Measurements from ENCODE around the gene CTAGE1. TPM values are rescaled to one million over a fixed set of nuclear protein-coding genes. Genes with fewer than 3 reads are reported as not detected.
A peak's percentile ranks its signal among the peaks of the same experiment; 100 is the strongest.

CTAGE1 gene
- 0.03 TPM for polyA plus RNA-seq (2013, experiment 1 of 2)
- 0.07 TPM for polyA plus RNA-seq (2013, experiment 2 of 2)

- Histone ChIP-seq H3K9ac (ENCODE audit: low read length) (no peak within 1 kb of the TSS), H3K4me3 (ENCODE audit: low read length) (no peak within 1 kb of the TSS), H2BK5ac (ENCODE audit: low read length) (no peak within 1 kb of the TSS), H3K23ac (ENCODE audit: low read length) (no peak within 1 kb of the TSS), H3K18ac (ENCODE audit: low read length) (no peak within 1 kb of the TSS), H3K4ac (ENCODE audit: low read depth, low read length) (no peak within 1 kb of the TSS), H4K8ac (ENCODE audit: low read depth, low read length) (no peak within 1 kb of the TSS), H3K27ac (ENCODE audit: low read depth, low read length) (no peak within 1 kb of the TSS), H3K4me1 (ENCODE audit: control insufficient read depth, low read depth, low read length) (no peaks in the 10 kb centered on the region), H4K5ac (ENCODE audit: low read length) (no peak within 1 kb of the TSS), H3K79me1 (ENCODE audit: low read length) (no peaks in the 10 kb centered on the region), H3K27me3 (ENCODE audit: insufficient read depth, low read length, poor library complexity) (no peaks in the 10 kb centered on the region), H3K79me2 (ENCODE audit: control insufficient read depth, insufficient read depth, low read length) (no peaks in the 10 kb centered on the region), H3K4me2 (ENCODE audit: low read length) (no peak within 1 kb of the TSS), H2BK120ac (ENCODE audit: low read depth, low read length) (no peak within 1 kb of the TSS), H2AK5ac (ENCODE audit: low read length) (no peak within 1 kb of the TSS), H2BK15ac (replicated peaks; ENCODE audit: low read depth) (no peak within 1 kb of the TSS), H3K36me3 (ENCODE audit: control insufficient read depth, insufficient read depth, low read length) (no peaks in the 10 kb centered on the region), H3K56ac (ENCODE audit: low read length) (no peak within 1 kb of the TSS)
- DNase-seq, result peak; percentile 83
- no CpG with 5 or more reads among the region's 24 CpGs for WGBS (ENCODE audit: extremely low coverage, insufficient coverage, low lambda C conversion rate)
These were observed at the start of gene CTAGE1 for GRCh38 chr18:22417496-22418188. CTAGE1 (minus strand) TSS chr18:22417915; CDS start chr18:22417811, 104 bp downstream.

GRCh38 chr18:22466608-22467395 is 49.1 kb upstream of the CTAGE1 start:
- Histone ChIP-seq H2BK5ac (ENCODE audit: low read length) (no peak overlapping the region), H2AK5ac (ENCODE audit: low read length) (no peak overlapping the region), H2BK15ac (replicated peaks; ENCODE audit: low read depth) (no peak overlapping the region), H3K4me1 (ENCODE audit: control insufficient read depth, low read depth, low read length) (no peaks in the 10 kb centered on the region), H3K9ac (ENCODE audit: low read length) (no peak overlapping the region), H3K56ac (ENCODE audit: low read length) (no peak overlapping the region), H3K18ac (ENCODE audit: low read length) (no peak overlapping the region), H3K36me3 (ENCODE audit: control insufficient read depth, insufficient read depth, low read length) (no peaks in the 10 kb centered on the region), H3K23ac (ENCODE audit: low read length) (no peak overlapping the region), H3K27me3 (ENCODE audit: insufficient read depth, low read length, poor library complexity) (no peaks in the 10 kb centered on the region), H3K79me1 (ENCODE audit: low read length) (no peaks in the 10 kb centered on the region), H4K8ac (ENCODE audit: low read depth, low read length) (no peak overlapping the region), H3K79me2 (ENCODE audit: control insufficient read depth, insufficient read depth, low read length) (no peaks in the 10 kb centered on the region), H3K27ac (ENCODE audit: low read depth, low read length) (no peak overlapping the region), H2BK120ac (ENCODE audit: low read depth, low read length) (no peak overlapping the region), H3K4ac (ENCODE audit: low read depth, low read length) (no peak overlapping the region), H3K4me2 (ENCODE audit: low read length) (no peak overlapping the region), H3K4me3 (ENCODE audit: low read length) (no peak overlapping the region), H4K5ac (ENCODE audit: low read length) (no peak overlapping the region)
- no CpG with 5 or more reads among the region's 3 CpGs for WGBS (ENCODE audit: extremely low coverage, insufficient coverage, low lambda C conversion rate)
- DNase-seq, result no peak

- WGBS (ENCODE audit: extremely low coverage, insufficient coverage, low lambda C conversion rate), result no CpG with 5 or more reads among the region's 3 CpGs
- peak; percentile 81 for DNase-seq
These were observed 48.2 kb upstream of the CTAGE1 start for GRCh38 chr18:22465859-22466457.

GRCh38 chr18:22463076-22463475 is 45.4 kb upstream of the CTAGE1 start:
- WGBS (ENCODE audit: extremely low coverage, insufficient coverage, low lambda C conversion rate), result no CpG with 5 or more reads among the region's 5 CpGs
- no peak overlapping the region for H4K8ac ChIP-seq (ENCODE audit: low read depth, low read length)
- H3K9ac ChIP-seq (ENCODE audit: low read length), result no peak overlapping the region
- no peak overlapping the region for H3K4me3 ChIP-seq (ENCODE audit: low read length)
- no peak overlapping the region for H4K5ac ChIP-seq (ENCODE audit: low read length)
- no peaks in the 10 kb centered on the region for H3K79me1 ChIP-seq (ENCODE audit: low read length)
- H2BK5ac ChIP-seq (ENCODE audit: low read length), result no peak overlapping the region
- no peak overlapping the region for H3K4ac ChIP-seq (ENCODE audit: low read depth, low read length)
- no peaks in the 10 kb centered on the region for H3K4me1 ChIP-seq (ENCODE audit: control insufficient read depth, low read depth, low read length)
- no peaks in the 10 kb centered on the region for H3K36me3 ChIP-seq (ENCODE audit: control insufficient read depth, insufficient read depth, low read length)
- H3K23ac ChIP-seq (ENCODE audit: low read length), result no peak overlapping the region
- no peak overlapping the region for H3K4me2 ChIP-seq (ENCODE audit: low read length)
- no peak overlapping the region for H3K56ac ChIP-seq (ENCODE audit: low read length)
- no peak overlapping the region for H2BK15ac ChIP-seq (replicated peaks; ENCODE audit: low read depth)
- no peak overlapping the region for H3K18ac ChIP-seq (ENCODE audit: low read length)
- H3K27me3 ChIP-seq (ENCODE audit: insufficient read depth, low read length, poor library complexity), result no peaks in the 10 kb centered on the region
- no peak overlapping the region for H3K27ac ChIP-seq (ENCODE audit: low read depth, low read length)
- H2AK5ac ChIP-seq (ENCODE audit: low read length), result no peak overlapping the region
- no peaks in the 10 kb centered on the region for H3K79me2 ChIP-seq (ENCODE audit: control insufficient read depth, insufficient read depth, low read length)
- DNase-seq, result no peak
- no peak overlapping the region for H2BK120ac ChIP-seq (ENCODE audit: low read depth, low read length)

More at GRCh38 chr18:22465859-22466457, 48.2 kb upstream of the CTAGE1 start:
- Histone ChIP-seq H3K18ac (ENCODE audit: low read length) (no peak overlapping the region), H3K4me2 (ENCODE audit: low read length) (no peak overlapping the region), H3K4ac (ENCODE audit: low read depth, low read length) (no peak overlapping the region), H3K56ac (ENCODE audit: low read length) (no peak overlapping the region), H3K79me2 (ENCODE audit: control insufficient read depth, insufficient read depth, low read length) (no peaks in the 10 kb centered on the region), H3K4me3 (ENCODE audit: low read length) (no peak overlapping the region), H4K5ac (ENCODE audit: low read length) (no peak overlapping the region), H3K4me1 (ENCODE audit: control insufficient read depth, low read depth, low read length) (no peaks in the 10 kb centered on the region), H3K9ac (ENCODE audit: low read length) (no peak overlapping the region), H3K27ac (ENCODE audit: low read depth, low read length) (no peak overlapping the region), H2BK120ac (ENCODE audit: low read depth, low read length) (no peak overlapping the region), H2BK5ac (ENCODE audit: low read length) (no peak overlapping the region), H3K27me3 (ENCODE audit: insufficient read depth, low read length, poor library complexity) (no peaks in the 10 kb centered on the region), H3K79me1 (ENCODE audit: low read length) (no peaks in the 10 kb centered on the region), H2BK15ac (replicated peaks; ENCODE audit: low read depth) (no peak overlapping the region), H2AK5ac (ENCODE audit: low read length) (no peak overlapping the region), H3K36me3 (ENCODE audit: control insufficient read depth, insufficient read depth, low read length) (no peaks in the 10 kb centered on the region), H3K23ac (ENCODE audit: low read length) (no peak overlapping the region), H4K8ac (ENCODE audit: low read depth, low read length) (no peak overlapping the region)

GRCh38 chr18:22459491-22459890 is 41.8 kb upstream of the CTAGE1 start:
- Histone ChIP-seq H3K18ac (ENCODE audit: low read length) (no peak overlapping the region), H3K9ac (ENCODE audit: low read length) (no peak overlapping the region), H3K4me3 (ENCODE audit: low read length) (no peak overlapping the region), H3K4me2 (ENCODE audit: low read length) (no peak overlapping the region), H3K4me1 (ENCODE audit: control insufficient read depth, low read depth, low read length) (peaks cover 6% of the 10 kb centered on the region), H4K5ac (ENCODE audit: low read length) (no peak overlapping the region), H3K23ac (ENCODE audit: low read length) (no peak overlapping the region), H4K8ac (ENCODE audit: low read depth, low read length) (no peak overlapping the region), H3K79me2 (ENCODE audit: control insufficient read depth, insufficient read depth, low read length) (no peaks in the 10 kb centered on the region), H3K4ac (ENCODE audit: low read depth, low read length) (no peak overlapping the region), H2AK5ac (ENCODE audit: low read length) (no peak overlapping the region), H3K27me3 (ENCODE audit: insufficient read depth, low read length, poor library complexity) (no peaks in the 10 kb centered on the region), H2BK15ac (replicated peaks; ENCODE audit: low read depth) (no peak overlapping the region), H3K56ac (ENCODE audit: low read length) (no peak overlapping the region), H3K79me1 (ENCODE audit: low read length) (no peaks in the 10 kb centered on the region), H2BK5ac (ENCODE audit: low read length) (no peak overlapping the region), H3K36me3 (ENCODE audit: control insufficient read depth, insufficient read depth, low read length) (no peaks in the 10 kb centered on the region), H2BK120ac (ENCODE audit: low read depth, low read length) (no peak overlapping the region), H3K27ac (ENCODE audit: low read depth, low read length) (no peak overlapping the region)
- WGBS (ENCODE audit: extremely low coverage, insufficient coverage, low lambda C conversion rate), result no CpG with 5 or more reads among the region's 2 CpGs
- no peak for DNase-seq

Data from mesendoderm (in vitro differentiated cells).